PC-3 (cell line): ENCODE results near the gene GATAD2A. TPM values are rescaled to one million over a fixed set of nuclear protein-coding genes. Genes with fewer than 3 reads are reported as not detected.

Source experiments
- ATAC-seq: fragments of 200-7000 bp; cut with Tn5 transposase; 2 replicates; pipeline ENCODE4 v1.9.1; 2020; ENCODE audit warnings: mild to moderate bottlenecking, moderate library complexity
- BruUV-seq: library from RNA; stranded (reverse); fragments of 400-500 nt; replicated peaks from 2 replicates; lab custom pipeline; 2021; lab: Mats Ljungman, UMichigan
- CTCF ChIA-PET: fragments of 300-600 bp; sonication (Branson Sonifier 250); formaldehyde crosslinking; loops from one replicate; lab custom pipeline; 2022; ENCODE audit warnings: antibody characterized with exemption; lab: Charles Lee
- POLR2A ChIA-PET: fragments of 300-600 bp; sonication (Branson Sonifier 250); formaldehyde crosslinking; loops from one replicate; lab custom pipeline; 2022; ENCODE audit warnings: antibody characterized with exemption; ENCODE audit not compliant: unreplicated experiment; lab: Charles Lee
- DNase-seq: peaks from one replicate; pipeline ENCODE4 v3.0.0-alpha.2; 2015
- H2AFZ ChIP-seq: fragments of 300-600 bp; sonication (generic); 2 replicates; pipeline ENCODE4 v1.6.0; 2016; ENCODE audit warnings: antibody characterized with exemption, low read length
- H3F3A ChIP-seq: fragments of 300-600 bp; sonication (generic); one replicate; pipeline ENCODE4 v1.6.0; 2017; ENCODE audit warnings: antibody characterized with exemption, low read length, control low read depth, mild to moderate bottlenecking; ENCODE audit not compliant: unreplicated experiment
- H3K27ac ChIP-seq: fragments of 300-600 bp; sonication (generic); 2 replicates; pipeline ENCODE4 v1.5.1; 2016; ENCODE audit warnings: mild to moderate bottlenecking, low read length
- H3K27me3 ChIP-seq: fragments of 300-600 bp; sonication (generic); 2 replicates; pipeline ENCODE4 v1.6.1; 2016; ENCODE audit warnings: low read length, mixed read lengths
- H3K36me3 ChIP-seq: fragments of 300-600 bp; sonication (generic); 2 replicates; pipeline ENCODE4 v1.6.1; 2016; ENCODE audit warnings: low read depth, mixed run types, low read length, mixed read lengths
- H3K4me1 ChIP-seq: fragments of 300-600 bp; sonication (generic); 2 replicates; pipeline ENCODE4 v1.5.1; 2016; ENCODE audit warnings: low read length; ENCODE audit not compliant: insufficient read depth
- H3K4me2 ChIP-seq: fragments of 300-600 bp; sonication (generic); 2 replicates; pipeline ENCODE4 v1.6.0; 2016; ENCODE audit warnings: low read length
- H3K4me3 ChIP-seq: fragments of 300-600 bp; sonication (generic); 2 replicates; pipeline ENCODE4 v1.5.1; 2016; ENCODE audit warnings: mild to moderate bottlenecking, low read length, mixed read lengths
- H3K79me2 ChIP-seq: fragments of 300-600 bp; sonication (generic); 2 replicates; pipeline ENCODE4 v1.6.1; 2017; ENCODE audit warnings: low read length, mixed read lengths
- H3K9ac ChIP-seq: fragments of 300-600 bp; sonication (generic); 2 replicates; pipeline ENCODE4 v1.6.0; 2016; ENCODE audit warnings: mild to moderate bottlenecking, low read length
- H3K9me2 ChIP-seq: fragments of 300-600 bp; sonication (generic); replicated peaks from 2 replicates; pipeline ENCODE4 v1.6.1; 2016; ENCODE audit warnings: mixed run types, low read length, mixed read lengths
- H3K9me3 ChIP-seq: fragments of 300-600 bp; sonication (generic); 2 replicates; pipeline ENCODE4 v1.6.1; 2016; ENCODE audit warnings: low read length, mixed read lengths
- H4K20me1 ChIP-seq: fragments of 300-600 bp; sonication (generic); 2 replicates; pipeline ENCODE4 v1.6.1; 2016; ENCODE audit warnings: low read length, mixed read lengths
- EZH2 ChIP-seq: fragments of 300-600 bp; sonication (generic); IDR thresholded peaks from one replicate; pipeline ENCODE4 v1.6.1; 2017; ENCODE audit warnings: antibody characterized with exemption, mild to moderate bottlenecking, low read length; ENCODE audit not compliant: unreplicated experiment
- EZH2phosphoT487 ChIP-seq: fragments of 300-600 bp; sonication (generic); IDR thresholded peaks from 2 replicates; pipeline ENCODE4 v1.6.1; 2018; ENCODE audit warnings: mild to moderate bottlenecking, antibody characterized with exemption, low read length, borderline replicate concordance
- intact Hi-C: fragments of 100-400 bp; cut with micrococcal nuclease; formaldehyde crosslinking; loops from 2 replicates; pipeline ENCODE4 v1.9.0; 2023
- total RNA-seq: library from RNA; depleted of rRNA; stranded (reverse); fragments of >200 nt; gene quantifications from 2 replicates; pipeline ENCODE4 v1.2.3, GENCODE V29; 2014
- TF ChIP-seq, protein P1 (sequence below): fragments of 300-600 bp; sonication (generic); conservative IDR thresholded peaks from 2 replicates; pipeline ENCODE4 v1.5.1; 2017; ENCODE audit warnings: antibody characterized with exemption, low read depth, mild to moderate bottlenecking, low read length

The GATAD2A gene
- total RNA-seq, 1 experiment from 2014 or later: 104 TPM

DNA sequence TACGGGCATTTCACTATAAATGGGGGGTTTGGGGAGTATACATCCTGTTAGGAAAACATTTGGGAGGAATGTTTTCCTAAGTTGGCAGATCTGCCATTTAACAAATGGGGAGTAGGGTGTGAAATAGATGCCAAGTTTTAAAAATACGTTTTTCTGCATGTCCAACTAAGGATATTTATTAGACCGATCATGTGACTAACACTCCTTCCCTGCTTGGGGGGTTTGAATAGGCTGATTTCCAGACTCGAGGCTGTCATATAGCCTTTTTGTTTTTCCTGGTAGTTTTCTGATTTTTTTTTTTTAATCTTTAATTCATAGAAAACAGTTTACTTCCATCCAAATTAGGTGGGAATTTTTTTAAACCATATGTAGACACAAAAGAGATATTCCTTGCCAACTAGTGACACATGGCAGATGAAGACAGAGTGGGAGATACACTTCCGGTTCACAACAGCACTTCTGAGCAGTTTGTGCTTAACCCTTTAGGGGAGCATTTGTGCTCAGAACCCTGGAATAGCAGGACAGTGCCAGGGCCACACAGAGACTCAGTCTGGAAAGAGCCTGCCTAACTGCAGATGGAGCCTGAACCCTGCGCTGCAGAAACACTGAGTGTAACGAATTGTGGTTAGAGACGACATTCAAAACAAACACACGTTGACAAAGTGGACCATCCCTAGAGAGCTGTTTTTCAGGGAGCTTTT is 5.6 kb upstream of the GATAD2A start:
- H3F3A ChIP-seq: peaks cover 5% of the 10 kb centered on the region
- no peak overlapping the region for H3K9ac ChIP-seq
- no peaks in the 10 kb centered on the region for H3K27me3 ChIP-seq
- BruUV-seq: no TSS peak
- ChIA-PET POLR2A (interaction anchor here (0.6 kb wide), 2 partner anchors 39 to 344 kb away, joined by 4 read pairs; no protein-coding TSS in a partner anchor), CTCF (no interaction called here)
- H3K9me3 ChIP-seq: no peaks in the 10 kb centered on the region
- no peak overlapping the region for H3K27ac ChIP-seq
- no peak overlapping the region for H2AFZ ChIP-seq
- H4K20me1 ChIP-seq: no peaks in the 10 kb centered on the region
- DNase-seq (no peak), ATAC-seq (no peak)
- H3K4me1 ChIP-seq: peaks cover 22% of the 10 kb centered on the region
- no peak overlapping the region for H3K4me2 ChIP-seq
- H3K36me3 ChIP-seq: no peaks in the 10 kb centered on the region
- H3K79me2 ChIP-seq: peaks cover 74% of the 10 kb centered on the region
- intact Hi-C loops: no loop called here
- no peak overlapping the region for H3K4me3 ChIP-seq
- no peak for TF ChIP-seq EZH2phosphoT487
- TF ChIP-seq, protein P1, sequence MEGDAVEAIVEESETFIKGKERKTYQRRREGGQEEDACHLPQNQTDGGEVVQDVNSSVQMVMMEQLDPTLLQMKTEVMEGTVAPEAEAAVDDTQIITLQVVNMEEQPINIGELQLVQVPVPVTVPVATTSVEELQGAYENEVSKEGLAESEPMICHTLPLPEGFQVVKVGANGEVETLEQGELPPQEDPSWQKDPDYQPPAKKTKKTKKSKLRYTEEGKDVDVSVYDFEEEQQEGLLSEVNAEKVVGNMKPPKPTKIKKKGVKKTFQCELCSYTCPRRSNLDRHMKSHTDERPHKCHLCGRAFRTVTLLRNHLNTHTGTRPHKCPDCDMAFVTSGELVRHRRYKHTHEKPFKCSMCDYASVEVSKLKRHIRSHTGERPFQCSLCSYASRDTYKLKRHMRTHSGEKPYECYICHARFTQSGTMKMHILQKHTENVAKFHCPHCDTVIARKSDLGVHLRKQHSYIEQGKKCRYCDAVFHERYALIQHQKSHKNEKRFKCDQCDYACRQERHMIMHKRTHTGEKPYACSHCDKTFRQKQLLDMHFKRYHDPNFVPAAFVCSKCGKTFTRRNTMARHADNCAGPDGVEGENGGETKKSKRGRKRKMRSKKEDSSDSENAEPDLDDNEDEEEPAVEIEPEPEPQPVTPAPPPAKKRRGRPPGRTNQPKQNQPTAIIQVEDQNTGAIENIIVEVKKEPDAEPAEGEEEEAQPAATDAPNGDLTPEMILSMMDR: no peak
- no peak for TF ChIP-seq EZH2
- no peaks in the 10 kb centered on the region for H3K9me2 ChIP-seq

DNA sequence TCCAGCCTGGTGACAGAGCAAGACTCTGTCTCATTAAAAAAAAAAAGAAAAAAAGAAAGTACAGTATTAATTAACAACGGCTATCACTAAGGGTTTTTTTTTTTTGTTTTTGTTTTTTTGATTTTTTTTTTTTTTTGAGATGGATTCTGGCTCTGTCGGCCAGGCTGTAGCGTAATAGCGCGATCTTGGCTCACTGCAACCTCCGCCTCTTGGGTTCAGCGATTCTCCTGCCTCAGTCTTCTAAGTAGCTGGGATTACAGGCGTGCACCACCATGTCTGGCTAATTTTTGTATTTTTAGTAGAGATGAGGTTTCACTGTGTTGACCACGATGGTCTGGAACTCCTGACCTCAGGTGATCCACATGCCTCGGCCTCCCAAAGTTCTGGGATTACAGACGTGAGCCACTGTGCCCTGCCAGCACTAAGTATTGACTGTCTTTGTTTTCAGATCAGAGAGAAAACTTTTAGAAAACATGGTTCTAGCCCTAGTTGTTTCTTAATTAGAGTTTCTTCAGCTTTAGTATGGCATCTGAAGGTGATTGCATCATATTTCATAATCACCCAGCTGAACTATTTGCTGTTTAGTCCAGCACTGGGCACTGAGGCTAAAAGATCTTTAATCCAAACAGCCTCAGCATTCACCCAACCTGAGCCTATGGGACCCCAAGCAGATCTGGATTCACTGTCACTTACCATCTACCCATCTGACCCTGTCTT is 2.7 kb upstream of the GATAD2A start:
- no peak for DNase-seq
- Histone ChIP-seq H3F3A (peaks cover 5% of the 10 kb centered on the region), H3K9ac (no peak overlapping the region)

More for the DNA sequence above, 2.7 kb upstream of the GATAD2A start:
- no peak for ATAC-seq
- Histone ChIP-seq H2AFZ (no peak overlapping the region), H3K9me2 (no peaks in the 10 kb centered on the region), H3K4me1 (peaks cover 32% of the 10 kb centered on the region), H3K79me2 (peaks cover 65% of the 10 kb centered on the region), H3K4me2 (peak overlapping the region; percentile 65), H3K4me3 (no peak overlapping the region; the same call in 1 of the 2 replicates), H3K27ac (peak overlapping the region; percentile 46), H3K9me3 (no peaks in the 10 kb centered on the region), H3K27me3 (no peaks in the 10 kb centered on the region), H4K20me1 (peaks cover 15% of the 10 kb centered on the region), H3K36me3 (no peaks in the 10 kb centered on the region)
- BruUV-seq: no TSS peak
- CTCF ChIA-PET: interaction anchor here (1.0 kb wide), 1 partner anchor 73 kb away, joined by 3 read pairs; no protein-coding TSS in a partner anchor
- POLR2A ChIA-PET: no interaction called here
- TF ChIP-seq EZH2phosphoT487: no peak
- TF ChIP-seq EZH2: no peak
- TF ChIP-seq, protein P1: no peak
- intact Hi-C loops: no loop called here
